Central memory CD4-positive, alpha-beta T cell (primary cell): Measurements from ENCODE around the gene OVCH2.
"Not testable (repeated sequence)": the region's sequence is repeated elsewhere in the genome, so short reads cannot be mapped to it uniquely, and the experiment has no call there.

Experiments
- DNase-seq: peaks from one replicate; pipeline ENCODE4 v3.0.0; 2022

Gene OVCH2

DNA sequence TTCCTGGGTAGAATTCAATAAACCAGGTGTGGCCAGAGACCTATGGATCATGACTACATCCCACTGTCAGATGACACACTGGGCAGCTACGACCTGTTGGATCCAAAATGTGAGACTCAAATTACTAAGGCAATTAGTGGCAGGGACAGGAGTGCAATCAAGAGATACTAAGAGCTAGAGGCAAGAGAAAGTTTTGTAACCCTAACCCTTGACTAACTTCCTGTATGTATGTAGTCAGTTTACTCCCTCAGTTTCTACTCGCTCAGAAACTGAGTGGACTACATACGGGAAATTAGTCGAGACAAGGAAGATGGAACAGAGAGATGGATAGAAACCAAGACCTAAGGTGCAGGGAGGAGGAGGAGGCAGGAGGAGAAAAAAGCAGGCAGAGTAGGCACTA, 35.6 kb downstream of the OVCH2 start:
- DNase-seq: no peak

- no peak for DNase-seq
These were observed 37.4 kb downstream of the OVCH2 start for GRCh38 chr11:7668911-7669310.

DNA sequence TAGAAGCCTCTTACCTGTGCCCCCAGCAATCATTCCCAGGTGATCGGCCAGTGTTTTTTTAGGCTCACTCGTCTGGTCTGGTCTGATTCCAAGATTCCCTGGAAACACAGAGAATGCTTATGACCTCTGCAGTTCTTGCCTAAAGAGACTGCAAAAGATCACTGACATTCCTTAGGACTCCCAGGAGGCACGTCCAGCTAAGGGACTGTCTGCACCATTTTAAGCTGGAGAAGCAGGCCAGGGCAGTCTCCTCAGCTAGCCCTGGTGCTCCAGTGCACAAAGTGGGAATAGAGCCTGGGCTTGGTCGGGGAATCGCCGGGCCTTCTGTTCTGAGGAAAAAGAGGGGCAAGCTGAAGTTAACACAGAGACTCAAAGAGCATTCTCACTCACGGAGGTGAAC, 37.8 kb downstream of the OVCH2 start:
- no peak for DNase-seq

- no peak for DNase-seq
These were observed 38.8 kb downstream of the OVCH2 start for GRCh38 chr11:7667460-7667859.

- DNase-seq: no peak
These were observed 39.9 kb downstream of the OVCH2 start for GRCh38 chr11:7666292-7666866.

- peak; percentile 51 for DNase-seq
These were observed 40.6 kb downstream of the OVCH2 start for GRCh38 chr11:7665473-7666291.

GRCh38 chr11:7664867-7665266, 41.4 kb downstream of the OVCH2 start:
- DNase-seq: no peak

DNA sequence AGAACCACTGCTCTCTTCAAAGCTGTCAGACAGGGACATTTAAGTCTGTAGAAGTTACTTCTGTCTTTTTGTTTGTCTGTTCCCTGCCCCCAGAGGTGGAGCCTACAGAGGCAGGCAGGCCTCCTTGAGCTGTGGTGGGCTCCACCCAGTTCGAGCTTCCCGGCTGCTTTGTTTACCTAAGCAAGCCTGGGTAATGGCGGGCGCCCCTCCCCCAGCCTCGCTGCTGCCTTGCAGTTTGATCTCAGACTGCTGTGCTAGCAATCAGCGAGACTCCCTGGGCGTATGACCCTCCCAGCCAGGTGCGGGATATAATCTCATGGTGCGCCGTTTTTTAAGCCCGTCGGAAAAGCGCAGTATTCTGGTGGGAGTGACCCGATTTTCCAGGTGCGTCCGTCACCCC, 42.7 kb downstream of the OVCH2 start:
- not testable (repeated sequence) for DNase-seq

DNA sequence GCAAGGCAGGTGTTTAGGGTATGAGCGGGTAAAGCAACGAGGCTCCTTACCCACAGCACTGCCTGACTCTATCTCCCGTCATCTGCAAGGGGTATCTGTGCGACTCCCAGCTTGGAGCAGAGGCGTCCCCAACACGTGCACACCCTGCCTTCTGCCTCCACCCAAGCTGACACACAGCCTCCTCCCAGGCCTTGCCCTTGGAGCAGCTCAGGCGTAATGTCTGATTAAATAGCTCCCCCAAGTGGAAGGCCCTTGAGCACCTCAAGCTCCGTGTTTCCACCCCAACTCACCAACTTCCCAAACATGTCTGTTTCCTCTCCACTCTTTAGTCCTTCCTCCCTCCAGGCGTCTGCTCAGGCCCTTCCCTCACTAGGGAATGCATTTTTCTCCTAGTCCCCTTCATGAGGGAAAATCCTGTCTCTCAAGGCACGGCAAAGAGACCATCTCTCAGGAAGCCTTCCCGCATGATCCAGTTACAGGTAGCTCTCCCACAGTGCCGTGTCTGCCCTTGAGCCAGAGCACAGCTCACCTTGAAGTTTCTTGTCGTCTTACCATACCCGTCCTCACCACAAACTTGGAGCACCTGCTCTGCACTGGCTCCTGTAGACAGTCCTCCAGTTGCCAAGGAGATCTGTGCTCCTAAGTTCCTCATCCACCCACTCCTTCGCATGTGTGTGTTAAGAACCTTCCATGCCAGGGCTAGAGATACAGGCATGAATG, 48.8 kb downstream of the OVCH2 start:
- DNase-seq: no peak

GRCh38 chr11:7656704-7657103, 49.6 kb downstream of the OVCH2 start:
- DNase-seq: no peak

DNA sequence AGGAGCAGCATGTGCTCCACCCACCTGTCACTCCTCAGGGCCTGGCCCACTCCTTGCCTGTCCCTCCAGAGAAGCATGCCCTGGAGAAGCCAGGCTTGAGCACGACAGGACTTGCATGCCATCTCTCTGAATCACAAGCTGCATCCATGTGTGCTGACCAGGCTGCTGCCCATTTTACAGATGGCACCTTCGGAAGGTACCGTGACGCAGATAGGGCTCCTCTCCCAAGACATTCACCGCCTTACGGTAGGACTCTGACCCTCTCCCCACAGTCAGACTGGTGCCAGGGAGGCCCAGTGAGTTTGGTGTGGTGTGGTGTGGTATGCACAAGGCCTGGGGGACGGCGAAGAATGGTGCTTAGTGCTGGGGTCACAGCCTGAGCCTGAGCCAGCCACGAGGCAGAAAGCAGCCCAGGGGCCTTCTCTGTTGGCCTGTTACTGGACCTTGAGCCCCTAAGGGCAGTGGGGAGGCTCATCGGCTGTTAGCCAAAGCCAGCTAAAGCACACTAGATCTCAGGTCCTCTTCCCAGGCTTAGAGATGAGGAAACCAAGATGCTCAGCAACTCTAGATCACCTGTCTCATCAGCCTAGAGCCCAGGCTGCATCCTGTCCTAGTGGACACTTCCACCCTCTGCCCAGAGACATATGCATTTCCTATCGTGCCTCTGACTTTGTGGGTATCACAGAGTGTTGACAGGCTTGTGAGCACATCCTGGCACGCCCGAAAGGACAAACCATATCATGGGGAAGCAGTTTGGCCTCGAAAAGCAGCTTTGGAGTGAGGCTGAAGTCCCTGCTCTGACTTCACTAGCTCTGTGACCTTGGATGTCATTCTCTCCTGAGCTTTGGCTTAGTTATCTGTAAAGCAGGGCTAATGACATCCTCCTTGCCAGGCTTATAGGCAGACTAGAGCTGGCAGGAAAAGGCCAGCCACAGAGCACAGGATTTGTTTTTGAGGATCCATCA, 50.7 kb downstream of the OVCH2 start:
- DNase-seq: no peak

GRCh38 chr11:7654195-7654705, 52.0 kb downstream of the OVCH2 start:
- no peak for DNase-seq

DNA sequence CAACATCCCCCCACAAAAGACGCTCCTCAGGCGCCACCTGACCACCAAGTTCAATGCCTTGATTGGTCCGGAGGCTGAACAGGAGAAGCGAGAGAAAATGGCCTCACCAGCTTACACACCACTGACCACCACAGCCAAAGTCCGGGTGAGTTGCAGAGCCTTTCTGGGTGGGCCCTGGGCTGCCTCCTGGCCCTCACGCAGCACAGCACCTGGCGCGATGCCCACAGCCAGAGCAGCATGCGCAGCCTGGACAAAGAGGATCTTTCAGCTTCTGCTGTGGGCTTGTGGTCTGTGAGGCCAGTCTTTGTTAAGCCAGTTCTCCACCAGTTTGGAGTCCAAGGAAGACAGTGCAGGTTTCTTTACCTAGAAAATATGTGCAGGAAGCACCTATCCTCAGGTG, 54.6 kb downstream of the OVCH2 start:
- no peak for DNase-seq

DNA sequence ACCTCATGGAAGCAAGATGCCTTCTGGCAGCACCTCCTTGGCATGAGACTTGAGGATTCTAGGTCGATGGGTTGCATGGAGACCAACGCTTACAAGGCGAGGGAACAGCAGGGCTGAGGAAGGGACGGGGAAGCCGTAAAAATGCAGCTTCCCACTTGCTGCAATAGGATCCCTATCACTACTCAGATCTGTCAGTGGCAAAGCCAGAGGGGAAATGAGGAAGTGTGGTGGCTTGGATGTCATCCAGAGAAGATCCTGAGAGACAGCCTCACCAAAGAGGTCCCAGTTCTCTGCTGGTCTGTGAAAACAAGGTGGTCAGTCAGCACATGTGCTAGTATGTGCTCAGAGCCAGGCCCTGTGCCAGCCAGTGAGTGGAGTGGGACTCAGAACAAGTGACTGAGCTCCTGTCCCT, 55.1 kb downstream of the OVCH2 start:
- no peak for DNase-seq

- no peak for DNase-seq
These were observed 58.0 kb downstream of the OVCH2 start for GRCh38 chr11:7648264-7648663.

DNA sequence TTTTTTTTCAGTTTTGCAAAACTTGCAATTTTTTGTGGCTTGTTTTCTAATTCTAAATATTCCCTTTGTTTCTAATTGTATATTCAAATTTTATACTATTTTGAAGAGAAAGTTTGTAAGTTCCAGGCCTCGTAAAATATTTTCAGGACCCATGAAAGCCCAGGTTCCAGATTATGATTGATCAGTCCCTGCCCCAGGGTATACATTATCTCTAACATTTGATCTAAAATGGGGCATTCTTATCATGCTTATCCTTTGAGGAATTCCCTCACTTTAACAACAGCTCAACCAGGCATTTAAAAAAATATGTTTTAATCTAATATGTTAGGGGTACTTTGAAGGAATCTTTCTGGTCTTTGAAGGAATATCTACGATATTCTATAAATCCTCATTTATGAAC, 59.4 kb downstream of the OVCH2 start:
- no peak for DNase-seq

DNA sequence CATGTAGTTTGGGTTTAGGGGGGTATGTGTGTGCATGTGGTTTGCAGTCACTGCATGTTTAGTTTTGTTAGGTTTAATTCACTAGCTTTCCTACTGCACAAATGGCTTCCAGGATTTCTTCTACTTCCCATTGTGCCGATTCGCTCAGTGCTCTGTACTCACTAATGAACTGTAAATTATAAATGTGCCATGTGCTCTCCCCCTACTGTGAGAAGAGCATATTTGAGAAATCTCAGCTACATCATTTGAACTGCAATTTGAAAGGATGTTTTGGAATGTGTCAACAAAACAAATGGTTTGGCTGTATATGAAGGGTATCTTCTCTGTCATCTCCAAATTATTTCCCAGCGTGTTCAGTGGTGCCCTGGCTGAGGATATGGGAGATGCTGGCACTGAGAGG, 61.1 kb downstream of the OVCH2 start:
- DNase-seq: no peak

DNA sequence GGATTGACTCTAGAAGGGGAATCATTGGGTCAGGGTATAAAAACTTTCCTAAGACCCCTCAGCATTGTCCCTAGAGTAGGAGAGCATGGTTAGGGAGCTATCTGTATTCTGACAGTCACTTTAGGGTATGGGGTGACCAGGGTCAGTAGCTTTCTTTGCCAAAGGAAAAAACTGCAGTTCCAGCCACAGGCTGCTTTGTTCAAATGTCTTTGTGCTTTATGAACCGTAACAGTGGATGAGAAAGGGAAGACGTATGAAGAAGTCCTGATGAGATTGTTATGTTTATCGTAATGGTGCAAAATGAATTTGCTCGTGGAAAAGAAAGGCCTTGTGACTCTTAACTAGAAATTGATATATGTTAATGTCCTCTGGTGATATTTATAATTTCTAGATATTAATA, 63.0 kb downstream of the OVCH2 start:
- no peak for DNase-seq

DNA sequence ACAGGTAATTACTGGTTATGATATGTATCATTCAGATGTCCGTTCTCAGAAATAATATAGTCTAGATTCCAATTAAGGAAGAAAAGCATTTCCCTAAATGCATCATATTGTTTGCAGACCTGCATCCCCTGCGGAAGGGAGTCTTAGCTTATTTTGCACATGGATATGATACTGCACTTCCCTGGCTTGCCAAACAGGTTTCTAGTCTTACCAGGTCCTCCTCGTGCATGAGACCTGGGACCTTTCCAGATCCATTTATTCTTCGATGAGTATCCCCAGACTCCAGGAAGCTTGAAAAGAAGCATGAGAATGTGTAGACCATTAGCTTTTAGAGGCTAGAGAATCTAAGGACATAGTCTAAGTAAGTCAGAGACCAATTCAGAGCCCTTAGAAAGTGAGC, 63.5 kb downstream of the OVCH2 start:
- no peak for DNase-seq

GRCh38 chr11:7640816-7641215, 65.5 kb downstream of the OVCH2 start:
- no peak for DNase-seq

- DNase-seq: no peak
These were observed 66.6 kb downstream of the OVCH2 start for GRCh38 chr11:7639643-7640025.
